Measurements from ENCODE around the gene CSTF2.
A peak's percentile ranks its signal among the peaks of the same experiment; 100 is the strongest.
"Not testable (repeated sequence)": the region's sequence is repeated elsewhere in the genome, so short reads cannot be mapped to it uniquely, and the experiment has no call there.

CSTF2 gene

GRCh38 chrX:100819837-100820666 is at the start of gene CSTF2:
CSTF2 (plus strand) TSS chrX:100820391; CDS start chrX:100820417, 26 bp downstream.
- peak; percentile 49 for DNase-seq

- DNase-seq: not testable (repeated sequence)
Measured at GRCh38 chrX:100796371-100796770, 23.8 kb upstream of the CSTF2 start.

DNA sequence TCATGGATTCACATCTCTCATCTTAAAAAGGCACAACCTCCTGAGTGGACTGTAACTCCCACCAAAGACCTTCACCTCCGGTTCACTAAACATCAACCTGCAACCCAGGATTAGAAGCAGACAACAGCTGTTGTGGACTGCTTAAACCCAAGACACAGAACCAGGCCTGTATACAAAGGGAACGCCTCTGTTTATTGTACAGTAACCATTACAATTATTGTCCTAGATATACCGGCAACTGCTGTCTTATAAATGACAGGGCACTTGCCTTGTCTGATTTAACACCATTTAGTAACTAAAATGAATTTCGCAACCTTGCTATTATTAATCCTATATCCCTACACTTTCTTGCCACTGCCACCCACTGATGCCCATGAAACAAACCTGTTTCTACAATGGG is 22.8 kb upstream of the CSTF2 start:
- no peak for DNase-seq

DNA sequence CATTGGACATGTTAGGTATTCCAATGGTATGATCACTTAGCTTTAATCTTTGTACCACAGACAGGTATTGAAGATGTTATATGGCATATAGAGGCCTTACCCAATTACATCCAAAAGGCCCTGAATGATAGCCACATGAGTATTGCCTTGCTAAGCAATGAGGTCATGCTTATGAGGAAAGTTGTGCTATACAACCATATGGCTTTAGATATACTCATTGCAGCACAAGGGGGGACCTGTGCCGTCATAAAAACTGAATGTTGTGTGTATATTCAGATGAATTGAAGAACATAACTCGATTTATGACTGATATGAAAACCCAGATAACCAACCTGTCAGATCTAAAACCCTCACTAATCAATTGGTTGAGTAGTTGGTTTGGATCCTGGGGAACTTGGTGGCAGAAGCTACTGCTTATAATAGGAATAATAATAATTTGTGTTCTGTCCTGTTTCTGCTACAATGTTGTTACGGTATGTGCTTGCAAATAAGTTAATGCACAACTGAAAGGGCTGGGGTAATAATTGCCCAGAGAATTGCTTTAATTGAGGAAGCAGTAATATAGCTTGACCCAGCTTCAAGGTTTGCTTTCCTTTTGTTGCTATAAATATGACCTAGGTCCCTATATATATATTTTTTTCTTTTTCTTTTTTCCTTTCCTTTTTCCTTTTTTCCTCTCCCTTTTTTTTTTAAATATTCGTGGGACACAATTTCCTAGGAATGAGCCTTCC is 21.5 kb upstream of the CSTF2 start:
- DNase-seq: no peak

GRCh38 chrX:100802843-100803242 is 17.3 kb upstream of the CSTF2 start:
- no peak for DNase-seq

GRCh38 chrX:100804780-100805179 is 15.4 kb upstream of the CSTF2 start:
- no peak for DNase-seq

GRCh38 chrX:100808265-100808664 is 11.9 kb upstream of the CSTF2 start:
- not testable (repeated sequence) for DNase-seq

- DNase-seq: no peak
Measured at GRCh38 chrX:100812216-100813158, 7.7 kb upstream of the CSTF2 start.

GRCh38 chrX:100817340-100817739 is 2.9 kb upstream of the CSTF2 start:
- no peak for DNase-seq

- no peak for DNase-seq
Measured at GRCh38 chrX:100819534-100819836, 706 bp upstream of the CSTF2 start.

- DNase-seq: no peak
Measured at GRCh38 chrX:100829730-100830129, 9.5 kb downstream of the CSTF2 start.

GRCh38 chrX:100830143-100830542 is 10.0 kb downstream of the CSTF2 start:
- DNase-seq: no peak

GRCh38 chrX:100830547-100830946 is 10.4 kb downstream of the CSTF2 start:
- no peak for DNase-seq

- DNase-seq: no peak
Measured at GRCh38 chrX:100831219-100831946, 11.2 kb downstream of the CSTF2 start.

DNA sequence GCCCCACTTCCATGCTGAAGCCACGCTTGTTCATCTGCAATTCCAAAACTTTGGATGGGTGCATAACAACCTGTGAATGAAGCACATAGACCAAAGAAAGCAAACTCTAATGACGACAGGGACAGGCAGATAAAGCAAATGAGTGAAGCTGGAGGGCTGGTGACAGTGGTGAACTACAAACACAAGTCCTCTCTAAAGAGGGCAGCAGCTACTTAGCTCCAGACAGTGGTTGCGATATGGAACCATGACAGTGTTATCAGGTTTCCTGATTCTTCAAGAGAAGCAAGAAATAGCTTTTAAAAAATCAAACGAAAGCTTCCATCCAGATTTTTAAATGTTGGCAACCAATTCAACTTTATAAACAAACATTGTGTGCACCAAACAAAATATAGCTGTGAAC is 30.1 kb downstream of the CSTF2 start:
- no peak for DNase-seq

DNA sequence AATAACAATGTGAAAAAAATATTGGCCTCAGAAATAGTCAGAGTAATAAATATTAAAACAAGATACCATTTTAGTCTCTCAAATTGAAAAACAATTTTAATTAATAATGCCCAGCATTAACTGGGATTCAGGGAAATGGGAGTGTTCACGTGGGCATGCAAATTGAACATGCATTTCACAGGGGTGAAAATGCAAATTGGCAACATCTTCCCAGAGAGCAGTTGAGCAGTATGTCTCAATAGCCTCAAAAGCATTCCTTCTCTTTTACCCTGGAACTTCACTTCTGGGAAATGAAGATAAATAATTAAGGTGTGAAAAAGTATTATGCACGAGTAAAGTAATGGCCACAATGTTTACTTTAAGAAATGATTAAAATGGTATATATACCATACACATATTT is 32.6 kb downstream of the CSTF2 start:
- no peak for DNase-seq

DNA sequence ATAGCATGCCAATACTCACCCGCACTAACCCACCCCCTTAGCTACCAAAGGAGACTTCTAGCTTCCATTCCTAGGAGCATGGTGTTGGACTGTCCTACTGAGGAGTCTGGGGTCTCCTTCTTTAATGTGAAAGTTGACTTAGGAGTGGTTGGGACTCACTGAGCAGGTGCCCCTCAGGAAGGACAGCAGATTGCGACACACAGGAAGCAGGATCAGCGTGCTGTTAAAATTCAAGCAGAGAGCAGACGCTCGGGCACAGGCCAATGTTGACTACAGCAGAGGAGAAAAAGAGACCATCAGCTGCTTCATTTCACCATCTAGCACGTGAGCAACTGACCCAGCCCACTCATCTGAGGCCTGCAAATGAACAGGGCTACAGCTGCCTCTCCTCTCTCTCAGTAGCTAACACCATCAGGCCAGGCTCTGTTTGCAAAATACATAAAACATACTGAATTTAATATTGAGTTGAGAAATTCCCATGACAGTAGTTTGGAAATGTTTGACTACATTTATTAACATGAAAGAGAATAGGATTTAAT is 43.2 kb downstream of the CSTF2 start:
- DNase-seq: no peak

- no peak for DNase-seq
Measured at GRCh38 chrX:100864657-100865391, 44.6 kb downstream of the CSTF2 start.

GRCh38 chrX:100868273-100868672 is 48.1 kb downstream of the CSTF2 start:
- no peak for DNase-seq

GRCh38 chrX:100870527-100870926 is 50.3 kb downstream of the CSTF2 start:
- no peak for DNase-seq

Data from T1000 (cell line).